Trophoblast cell (in vitro differentiated cells and primary cell): ENCODE measurements around the gene SMOC2.

ENCODE experiments used
- DNase-seq, 2 donors: peaks; one replicate each; pipeline ENCODE4 v3.0.0-alpha.2; 2016
- H2AFZ ChIP-seq: 2 replicates; pipeline ENCODE4 v1.6.1; 2013; ENCODE audit warnings: low read length, moderate library complexity, mild to moderate bottlenecking; ENCODE audit not compliant: insufficient read depth, poor library complexity
- H2AK5ac ChIP-seq: 2 replicates; pipeline ENCODE4 v1.6.1; 2013; ENCODE audit warnings: mild to moderate bottlenecking, low read length
- H2BK120ac ChIP-seq: 2 replicates; pipeline ENCODE4 v1.6.1; 2013; ENCODE audit warnings: low read length, mild to moderate bottlenecking, moderate library complexity; ENCODE audit not compliant: insufficient read depth, poor library complexity
- H2BK12ac ChIP-seq: 2 replicates; pipeline ENCODE4 v1.6.1; 2013; ENCODE audit warnings: mild to moderate bottlenecking, low read length, moderate library complexity
- H2BK5ac ChIP-seq: 2 replicates; pipeline ENCODE4 v1.6.1; 2013; ENCODE audit warnings: low read length, low read depth, moderate library complexity, mild to moderate bottlenecking; ENCODE audit not compliant: poor library complexity
- H3K14ac ChIP-seq: 2 replicates; pipeline ENCODE4 v1.6.1; 2013; ENCODE audit warnings: mild to moderate bottlenecking, low read length
- H3K18ac ChIP-seq: 2 replicates; pipeline ENCODE4 v1.6.1; 2013; ENCODE audit warnings: mild to moderate bottlenecking, low read length
- H3K23ac ChIP-seq: 2 replicates; pipeline ENCODE4 v1.6.1; 2013; ENCODE audit warnings: low read length
- H3K27ac ChIP-seq: 2 replicates; pipeline ENCODE4 v1.5.1; 2013; ENCODE audit warnings: low read depth, mild to moderate bottlenecking, inconsistent platforms, low read length, moderate library complexity
- H3K27me3 ChIP-seq: 2 replicates; pipeline ENCODE4 v1.6.1; 2013; ENCODE audit warnings: inconsistent platforms, mild to moderate bottlenecking, low read length, moderate library complexity; ENCODE audit not compliant: insufficient read depth
- H3K36me3 ChIP-seq, 2 experiments: 1 replicate in 1 of 2; 2 replicates in 1 of 2; pipeline ENCODE4 v1.6.1; 2013; ENCODE audit warnings: low read length in 2 of 2, mild to moderate bottlenecking in 2 of 2, moderate library complexity in 1 of 2; ENCODE audit not compliant: insufficient read depth in 2 of 2, control insufficient read depth in 1 of 2
- H3K4ac ChIP-seq: 2 replicates; pipeline ENCODE4 v1.6.1; 2013; ENCODE audit warnings: low read depth, mild to moderate bottlenecking, low read length, moderate library complexity
- H3K4me1 ChIP-seq, 2 experiments: 1 replicate in 1 of 2; 2 replicates in 1 of 2; pipeline ENCODE4 v1.6.1; 2013; ENCODE audit warnings: low read length in 2 of 2, mild to moderate bottlenecking in 2 of 2, moderate library complexity in 1 of 2; ENCODE audit not compliant: insufficient read depth in 2 of 2, control insufficient read depth in 1 of 2
- H3K4me2 ChIP-seq: 2 replicates; pipeline ENCODE4 v1.6.1; 2013; ENCODE audit warnings: inconsistent platforms, mild to moderate bottlenecking, low read length, moderate library complexity
- H3K4me3 ChIP-seq: 2 replicates; pipeline ENCODE4 v1.5.1; 2013; ENCODE audit warnings: mild to moderate bottlenecking, low read depth, low read length, inconsistent platforms
- H3K79me1 ChIP-seq: one replicate; pipeline ENCODE4 v1.6.1; 2013; ENCODE audit warnings: low read length
- H3K79me2 ChIP-seq: 2 replicates; pipeline ENCODE4 v1.6.1; 2013; ENCODE audit warnings: low read length, mild to moderate bottlenecking; ENCODE audit not compliant: control insufficient read depth, insufficient read depth, poor library complexity
- H3K9ac ChIP-seq: 2 replicates; pipeline ENCODE4 v1.6.1; 2013; ENCODE audit warnings: mild to moderate bottlenecking, low read length
- H3K9me3 ChIP-seq: 2 replicates; pipeline ENCODE4 v1.6.1; 2013; ENCODE audit warnings: low read depth, mild to moderate bottlenecking, control low read depth, inconsistent platforms, low read length; ENCODE audit not compliant: insufficient read depth
- H4K12ac ChIP-seq: 2 replicates; pipeline ENCODE4 v1.6.1; 2013; ENCODE audit warnings: low read depth, mild to moderate bottlenecking, low read length, moderate library complexity
- H4K8ac ChIP-seq: 2 replicates; pipeline ENCODE4 v1.6.1; 2013; ENCODE audit warnings: low read depth, mild to moderate bottlenecking, low read length, moderate library complexity
- H4K91ac ChIP-seq: one replicate; pipeline ENCODE4 v1.6.1; 2013; ENCODE audit warnings: low read depth, mild to moderate bottlenecking, low read length, moderate library complexity
- WGBS: extraction: QIAGEN DNeasy Blood & Tissue Kit; methylation state at CpG from one replicate; pipeline ENCODE4 v1.1.7; 2013; ENCODE audit warnings: missing lambda C conversion rate; ENCODE audit not compliant: insufficient read length, insufficient coverage; ENCODE audit errors: extremely low coverage; 5-methylcytosine and 5-hydroxymethylcytosine counted together

The SMOC2 gene

GRCh38 chr6:168638468-168639271 lies 197.7 kb downstream of the SMOC2 start:
- no peak overlapping the region for H4K8ac ChIP-seq
- no peak overlapping the region for H2BK5ac ChIP-seq
- H2AFZ ChIP-seq = no peak overlapping the region
- H2AK5ac ChIP-seq = no peak overlapping the region
- no peak overlapping the region for H3K4me2 ChIP-seq
- no peaks in the 10 kb centered on the region for H3K9me3 ChIP-seq
- no peak overlapping the region for H2BK120ac ChIP-seq
- H2BK12ac ChIP-seq = no peak overlapping the region
- H3K18ac ChIP-seq = no peak overlapping the region
- peaks cover 2 to 9% of the 10 kb centered on the region in 2 experiments for H3K4me1 ChIP-seq
- no peak overlapping the region for H3K27ac ChIP-seq
- no CpG with 5 or more reads among the region's 22 CpGs for WGBS
- H3K14ac ChIP-seq = no peak overlapping the region
- H3K23ac ChIP-seq = no peak overlapping the region
- no peak overlapping the region for H3K4me3 ChIP-seq
- no peaks in the 10 kb centered on the region for H3K36me3 ChIP-seq
- H3K4ac ChIP-seq = no peak overlapping the region
- H4K12ac ChIP-seq = no peak overlapping the region
- no peak for DNase-seq
- no peaks in the 10 kb centered on the region for H3K79me2 ChIP-seq
- no peak overlapping the region for H4K91ac ChIP-seq
- no peaks in the 10 kb centered on the region for H3K27me3 ChIP-seq
- H3K79me1 ChIP-seq = peaks cover 3% of the 10 kb centered on the region
- no peak overlapping the region for H3K9ac ChIP-seq

DNA sequence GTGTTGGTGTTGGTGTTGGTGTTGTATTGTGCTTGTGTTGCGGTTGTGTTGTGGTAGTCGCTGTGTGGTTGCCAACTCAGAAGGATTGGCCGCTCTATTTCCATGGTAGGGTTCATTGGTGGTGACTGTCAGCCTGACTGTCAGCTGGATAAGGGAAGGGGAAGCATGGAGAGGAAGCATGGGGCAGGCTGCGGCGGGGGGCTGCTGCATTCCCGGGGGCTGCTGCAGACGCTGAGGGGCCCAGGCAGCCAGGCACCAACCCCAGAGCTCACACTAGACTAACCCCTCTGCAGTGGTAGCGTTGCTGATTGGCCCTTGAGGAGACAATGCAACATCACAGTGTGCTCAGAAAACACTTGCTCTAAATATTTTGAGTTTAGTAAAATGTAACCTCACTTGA lies 199.2 kb downstream of the SMOC2 start:
- peak overlapping the region; percentile 54 for H3K14ac ChIP-seq
- peak overlapping the region; percentile 33 for H3K18ac ChIP-seq
- no peaks in the 10 kb centered on the region for H3K79me2 ChIP-seq
- no peak overlapping the region for H3K4ac ChIP-seq
- no peaks in the 10 kb centered on the region for H3K36me3 ChIP-seq
- no peak overlapping the region for H4K91ac ChIP-seq
- DNase-seq = no peak
- H3K4me3 ChIP-seq = peak overlapping the region; percentile 39
- H3K23ac ChIP-seq = no peak overlapping the region
- no peak overlapping the region for H2AFZ ChIP-seq
- WGBS = no CpG with 5 or more reads among the region's 8 CpGs
- no peaks in the 10 kb centered on the region for H3K9me3 ChIP-seq
- no peak overlapping the region for H3K4me2 ChIP-seq
- no peak overlapping the region for H2BK5ac ChIP-seq
- H3K4me1 ChIP-seq = peaks cover 2 to 9% of the 10 kb centered on the region in 2 experiments
- H3K27ac ChIP-seq = no peak overlapping the region
- H2AK5ac ChIP-seq = no peak overlapping the region
- H3K79me1 ChIP-seq = peaks cover 3% of the 10 kb centered on the region
- no peak overlapping the region for H4K12ac ChIP-seq
- no peak overlapping the region for H3K9ac ChIP-seq
- peak overlapping the region; percentile 10 for H2BK12ac ChIP-seq
- H4K8ac ChIP-seq = no peak overlapping the region
- H2BK120ac ChIP-seq = no peak overlapping the region
- H3K27me3 ChIP-seq = no peaks in the 10 kb centered on the region

- H3K27me3 ChIP-seq = no peaks in the 10 kb centered on the region
- no peak overlapping the region for H3K23ac ChIP-seq
- no peak overlapping the region for H3K14ac ChIP-seq
- H2AFZ ChIP-seq = no peak overlapping the region
- H3K4me1 ChIP-seq = peaks cover 5 to 12% of the 10 kb centered on the region in 2 experiments
- H4K8ac ChIP-seq = no peak overlapping the region
- peaks cover 3% of the 10 kb centered on the region for H3K79me1 ChIP-seq
- H3K18ac ChIP-seq = no peak overlapping the region
- no peaks in the 10 kb centered on the region for H3K36me3 ChIP-seq
- no peak for DNase-seq
- H3K9ac ChIP-seq = no peak overlapping the region
- no peak overlapping the region for H2BK5ac ChIP-seq
- H2BK12ac ChIP-seq = no peak overlapping the region
- peak overlapping the region; percentile 3 for H3K27ac ChIP-seq
- WGBS = no CpG with 5 or more reads among the region's 5 CpGs
- no peaks in the 10 kb centered on the region for H3K9me3 ChIP-seq
- H3K4me3 ChIP-seq = no peak overlapping the region
- no peak overlapping the region for H4K91ac ChIP-seq
- no peak overlapping the region for H2AK5ac ChIP-seq
- H2BK120ac ChIP-seq = no peak overlapping the region
- no peak overlapping the region for H4K12ac ChIP-seq
- no peaks in the 10 kb centered on the region for H3K79me2 ChIP-seq
- H3K4ac ChIP-seq = no peak overlapping the region
- H3K4me2 ChIP-seq = no peak overlapping the region
These were observed 199.8 kb downstream of the SMOC2 start for GRCh38 chr6:168640768-168641167.

- WGBS = no CpG with 5 or more reads among the region's 5 CpGs
- Histone ChIP-seq H3K23ac (no peak overlapping the region), H3K79me2 (no peaks in the 10 kb centered on the region), H3K27me3 (no peaks in the 10 kb centered on the region), H3K14ac (no peak overlapping the region), H3K9me3 (no peaks in the 10 kb centered on the region), H3K27ac (no peak overlapping the region), H2BK120ac (no peak overlapping the region), H3K79me1 (peaks cover 3% of the 10 kb centered on the region), H3K36me3 (no peaks in the 10 kb centered on the region), H2AK5ac (no peak overlapping the region), H4K91ac (no peak overlapping the region), H3K9ac (no peak overlapping the region), H3K4ac (no peak overlapping the region), H3K4me1 (peaks cover 5 to 11% of the 10 kb centered on the region in 2 experiments), H3K4me3 (no peak overlapping the region), H3K4me2 (no peak overlapping the region), H2BK5ac (no peak overlapping the region), H2AFZ (no peak overlapping the region), H2BK12ac (no peak overlapping the region), H4K8ac (no peak overlapping the region), H3K18ac (no peak overlapping the region), H4K12ac (no peak overlapping the region)
- DNase-seq = peak in 1 of 2 donors; percentile 35
These were observed 200.5 kb downstream of the SMOC2 start for GRCh38 chr6:168641446-168641845.
